SK-N-SH (cell line): ENCODE data around the gene RAB8A. TPM values are rescaled to one million over a fixed set of nuclear protein-coding genes. Genes with fewer than 3 reads are reported as not detected.

Experiments used
- CTCF ChIA-PET: fragments of 300-600, 350-600 bp; formaldehyde crosslinking; extraction: SDS; loops from one replicate; lab custom pipeline; 2021; lab: Yijun Ruan, JAX
- POLR2A ChIA-PET: fragments of 350-600 bp; sonication (Branson Sonifier 250); formaldehyde crosslinking; extraction: SDS; loops from one replicate; lab custom pipeline; 2020; ENCODE audit warnings: antibody characterized with exemption, inconsistent platforms; lab: Yijun Ruan, JAX
- DNase-seq: peaks from one replicate; pipeline ENCODE4 v3.0.0; 2012
- H2AFZ ChIP-seq: fragments of 200-600 bp; sonication (generic); 2 replicates; pipeline ENCODE4 v1.8.1; 2016; ENCODE audit warnings: antibody characterized with exemption, mild to moderate bottlenecking, low read depth
- H3F3A ChIP-seq: fragments of 200-600 bp; sonication (generic); replicated peaks from 2 replicates; pipeline ENCODE3; 2016; ENCODE audit warnings: antibody characterized with exemption, mild to moderate bottlenecking; ENCODE audit not compliant: insufficient read depth
- H3K27ac ChIP-seq, 2 experiments: fragments of 200-500 bp in 1 of 2; fragments of 200-600 bp in 1 of 2; sonication (Bioruptor generic) in 1 of 2; sonication (generic), shearing (Covaris generic) in 1 of 2; 2 replicates each; pipeline versions ENCODE4 v1.5.1 to v1.6.1; 2014 to 2016; ENCODE audit warnings: low read depth in 2 of 2, inconsistent platforms in 1 of 2, low read length in 1 of 2, mild to moderate bottlenecking in 1 of 2, mixed read lengths in 1 of 2
- H3K27me3 ChIP-seq: fragments of 200-600 bp; sonication (generic), shearing (Covaris generic); 2 replicates; pipeline ENCODE4 v1.6.1; 2016; ENCODE audit warnings: mixed run types; ENCODE audit not compliant: insufficient read depth
- H3K36me3 ChIP-seq, 2 experiments: fragments of 200-500 bp in 1 of 2; fragments of 200-600 bp in 1 of 2; sonication (Bioruptor generic) in 1 of 2; sonication (generic) in 1 of 2; replicated peaks in 1 of 2; 2 replicates each; pipeline versions ENCODE3 to v1.5.1; 2014 to 2016; ENCODE audit warnings: low read length in 1 of 2, mild to moderate bottlenecking in 1 of 2; ENCODE audit not compliant: insufficient read depth in 2 of 2, control insufficient read depth in 1 of 2
- H3K4me1 ChIP-seq, 2 experiments: fragments of 200-500 bp in 1 of 2; fragments of 200-600 bp in 1 of 2; sonication (Bioruptor generic) in 1 of 2; sonication (generic), shearing (Covaris generic) in 1 of 2; 2 replicates each; pipeline versions ENCODE4 v1.5.1 to v1.6.1; 2014 to 2016; ENCODE audit warnings: low read depth in 1 of 2, low read length in 1 of 2, mixed run types in 1 of 2; ENCODE audit not compliant: insufficient read depth in 2 of 2, control insufficient read depth in 1 of 2
- H3K4me2 ChIP-seq: fragments of 200-600 bp; sonication (generic), shearing (Covaris generic); 2 replicates; pipeline ENCODE4 v1.6.1; 2017; ENCODE audit warnings: mixed run types
- H3K4me3 ChIP-seq, 2 experiments: fragments of 200-500 bp in 1 of 2; fragments of 200-600 bp in 1 of 2; sonication (Bioruptor generic) in 1 of 2; sonication (generic), shearing (Covaris generic) in 1 of 2; 2 replicates each; pipeline versions ENCODE4 v1.5.1 to v1.8.1; 2014 to 2016; ENCODE audit warnings: low read depth in 2 of 2, inconsistent platforms in 1 of 2, low read length in 1 of 2, mild to moderate bottlenecking in 1 of 2, mixed read lengths in 1 of 2, moderate library complexity in 1 of 2
- H3K79me2 ChIP-seq: fragments of 200-600 bp; sonication (generic); 2 replicates; pipeline ENCODE4 v1.8.1; 2017; ENCODE audit warnings: mild to moderate bottlenecking; ENCODE audit not compliant: insufficient read depth
- H3K9ac ChIP-seq: fragments of 200-600 bp; sonication (generic); 2 replicates; pipeline ENCODE4 v1.6.1; 2017; ENCODE audit warnings: mixed run types
- H3K9me2 ChIP-seq: fragments of 200-600 bp; sonication (generic); 2 replicates; pipeline ENCODE4 v1.6.1; 2017; ENCODE audit warnings: mixed run types
- H3K9me3 ChIP-seq: fragments of 200-600 bp; sonication (generic); 2 replicates; pipeline ENCODE4 v1.6.1; 2017; ENCODE audit warnings: mixed run types, mild to moderate bottlenecking, moderate library complexity
- H4K20me1 ChIP-seq: fragments of 200-600 bp; sonication (generic); 2 replicates; pipeline ENCODE4 v1.6.1; 2017; ENCODE audit warnings: mild to moderate bottlenecking, mixed run types; ENCODE audit not compliant: insufficient read depth
- CTCF ChIP-seq: fragments of 200-600 bp; sonication (generic); IDR thresholded peaks from 2 replicates; pipeline ENCODE4 v1.6.1; 2017; ENCODE audit warnings: antibody characterized with exemption, mild to moderate bottlenecking, moderate library complexity
- EP300 ChIP-seq, 2 experiments: IDR thresholded peaks; 2 replicates each; pipeline versions ENCODE4 v1.4.0 to v1.6.1; 2012; ENCODE audit warnings: borderline replicate concordance in 1 of 2, low read depth in 1 of 2, low read length in 1 of 2
- EZH2phosphoT487 ChIP-seq: fragments of 200-600 bp; sonication (generic); IDR thresholded peaks from 2 replicates; pipeline ENCODE4 v1.6.1; 2017; ENCODE audit warnings: low read depth, mixed run types, mild to moderate bottlenecking, antibody characterized with exemption, moderate library complexity, borderline replicate concordance
- FOSL2 ChIP-seq: IDR thresholded peaks from 2 replicates; pipeline ENCODE4 v1.4.0; 2012; ENCODE audit warnings: low read depth, mild to moderate bottlenecking, moderate library complexity, borderline replicate concordance
- FOXJ3 ChIP-seq: sonication (generic); formaldehyde crosslinking; IDR thresholded peaks from 2 replicates; pipeline ENCODE4 v1.5.1; 2020; ENCODE audit warnings: mild to moderate bottlenecking, missing genetic modification reagents
- GABPA ChIP-seq: IDR thresholded peaks from 2 replicates; pipeline ENCODE4 v1.4.0; 2012; ENCODE audit warnings: low read depth, mild to moderate bottlenecking
- NRF1 ChIP-seq: IDR thresholded peaks from 2 replicates; pipeline ENCODE4 v1.6.1; 2012; ENCODE audit warnings: low read depth, mild to moderate bottlenecking, low read length
- SIN3A ChIP-seq: IDR thresholded peaks from 2 replicates; pipeline ENCODE4 v1.6.1; 2012; ENCODE audit warnings: low read depth, mild to moderate bottlenecking, low read length, moderate library complexity, borderline replicate concordance
- SMC3 ChIP-seq: IDR thresholded peaks from 2 replicates; pipeline ENCODE4 v1.6.1; 2012; ENCODE audit warnings: low read depth, low read length, improper control_type of control experiment
- TAF1 ChIP-seq: IDR thresholded peaks from 2 replicates; pipeline ENCODE4 v1.6.1; 2012; ENCODE audit warnings: low read depth, mild to moderate bottlenecking, low read length, moderate library complexity, borderline replicate concordance
- TCF12 ChIP-seq: IDR thresholded peaks from 2 replicates; pipeline ENCODE4 v1.4.0; 2012
- YY1 ChIP-seq: IDR thresholded peaks from 2 replicates; pipeline ENCODE4 v1.4.0; 2012; ENCODE audit warnings: low read depth, mild to moderate bottlenecking
- WGBS: methylation state at CpG from one replicate; pipeline ENCODE4 v1.1.6; 2017; ENCODE audit warnings: low lambda C conversion rate; 5-methylcytosine and 5-hydroxymethylcytosine counted together
- polyA plus RNA-seq, 3 experiments: library from polyadenylated mRNA; depleted of rRNA; stranded (reverse); fragments of >200 nt; gene quantifications; 2 replicates each; pipeline ENCODE4 v1.2.3, GENCODE V29; 2012
- TF ChIP-seq, protein P1 (sequence below): fragments of 150-350 bp; IDR thresholded peaks from 2 replicates; pipeline ENCODE4 v1.6.1; 2017; ENCODE audit warnings: antibody characterized with exemption, low read length, low read depth, borderline replicate concordance
- TF ChIP-seq, protein P2 (sequence below): IDR thresholded peaks from 2 replicates; pipeline ENCODE4 v1.4.0; 2012; ENCODE audit warnings: low read depth, borderline replicate concordance

RAB8A gene
- polyA plus RNA-seq, 1 of the 3 experiments (the other 2 are of a cell fraction): 55.2 TPM

- TF ChIP-seq, protein P1, sequence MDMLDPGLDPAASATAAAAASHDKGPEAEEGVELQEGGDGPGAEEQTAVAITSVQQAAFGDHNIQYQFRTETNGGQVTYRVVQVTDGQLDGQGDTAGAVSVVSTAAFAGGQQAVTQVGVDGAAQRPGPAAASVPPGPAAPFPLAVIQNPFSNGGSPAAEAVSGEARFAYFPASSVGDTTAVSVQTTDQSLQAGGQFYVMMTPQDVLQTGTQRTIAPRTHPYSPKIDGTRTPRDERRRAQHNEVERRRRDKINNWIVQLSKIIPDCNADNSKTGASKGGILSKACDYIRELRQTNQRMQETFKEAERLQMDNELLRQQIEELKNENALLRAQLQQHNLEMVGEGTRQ: no peak
- no peak for TF ChIP-seq SIN3A
- TF ChIP-seq GABPA: no peak
- no peak for TF ChIP-seq FOXJ3 (CRISPR knock-in tag)
- TF ChIP-seq EZH2phosphoT487: no peak
- TF ChIP-seq FOSL2: no peak
- TF ChIP-seq TAF1: no peak
- TF ChIP-seq SMC3: no peak
- no peak for TF ChIP-seq CTCF
- TF ChIP-seq TCF12: no peak
- TF ChIP-seq EP300 (IDR thresholded peaks at IDR 0.05; ENCODE audit: borderline replicate concordance in 1 of 2, low read depth in 1 of 2, low read length in 1 of 2): no peak
Measured at GRCh38 chr19:16144216-16144581, 32.5 kb downstream of the RAB8A start (continued).

DNA sequence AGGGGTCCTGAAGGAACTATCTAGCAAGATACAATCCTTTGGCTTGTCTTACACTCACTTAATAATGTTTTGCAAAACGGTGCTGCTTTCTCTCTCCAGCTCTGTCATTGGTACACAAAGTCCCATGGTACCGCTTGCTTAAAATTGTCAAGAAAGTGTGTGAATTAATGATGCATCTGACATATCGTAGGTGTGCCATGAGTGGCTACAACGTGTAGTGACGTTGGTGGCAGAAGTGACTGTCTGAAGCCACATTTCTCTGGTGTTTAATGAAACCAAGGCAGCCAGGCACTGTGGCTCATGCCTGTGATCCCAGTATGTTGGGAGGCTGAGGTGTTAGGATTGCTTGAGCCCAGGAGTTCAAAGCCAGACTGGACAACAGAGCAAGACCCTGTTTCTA, 34.4 kb downstream of the RAB8A start:
- TF ChIP-seq NRF1 (no peak), YY1 (no peak)
- TF ChIP-seq, protein P2, sequence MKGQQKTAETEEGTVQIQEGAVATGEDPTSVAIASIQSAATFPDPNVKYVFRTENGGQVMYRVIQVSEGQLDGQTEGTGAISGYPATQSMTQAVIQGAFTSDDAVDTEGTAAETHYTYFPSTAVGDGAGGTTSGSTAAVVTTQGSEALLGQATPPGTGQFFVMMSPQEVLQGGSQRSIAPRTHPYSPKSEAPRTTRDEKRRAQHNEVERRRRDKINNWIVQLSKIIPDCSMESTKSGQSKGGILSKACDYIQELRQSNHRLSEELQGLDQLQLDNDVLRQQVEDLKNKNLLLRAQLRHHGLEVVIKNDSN: no peak
- TF ChIP-seq, all 33 proteins: peak for 0

More for the DNA sequence above, 34.4 kb downstream of the RAB8A start:
- Histone ChIP-seq H3K27ac (no peak overlapping the region), H3K4me1 (no peaks in the 10 kb centered on the region), H2AFZ (no peak overlapping the region), H3K9me2 (no peaks in the 10 kb centered on the region), H3K36me3 (no peaks in the 10 kb centered on the region), H3K4me3 (no peak overlapping the region), H4K20me1 (no peaks in the 10 kb centered on the region), H3F3A (no peaks in the 10 kb centered on the region), H3K9me3 (no peaks in the 10 kb centered on the region), H3K27me3 (no peaks in the 10 kb centered on the region; the same call in 1 of the 2 replicates), H3K4me2 (no peak overlapping the region), H3K9ac (no peak overlapping the region), H3K79me2 (no peaks in the 10 kb centered on the region)
- WGBS: 23% methylated on average over 5 of the region's 5 CpGs
- DNase-seq: no peak
- ChIA-PET CTCF (interaction anchor here (1.4 kb wide), 1 partner anchor 28 kb away, joined by 5 read pairs; no protein-coding TSS in a partner anchor), POLR2A (no interaction called here)
